ENCODE results near the gene QKI. TPM values are rescaled to one million over a fixed set of nuclear protein-coding genes. Genes with fewer than 3 reads are reported as not detected.

The QKI gene
- total RNA-seq, 1 donor from 2014 or later, result 449 TPM

DNA sequence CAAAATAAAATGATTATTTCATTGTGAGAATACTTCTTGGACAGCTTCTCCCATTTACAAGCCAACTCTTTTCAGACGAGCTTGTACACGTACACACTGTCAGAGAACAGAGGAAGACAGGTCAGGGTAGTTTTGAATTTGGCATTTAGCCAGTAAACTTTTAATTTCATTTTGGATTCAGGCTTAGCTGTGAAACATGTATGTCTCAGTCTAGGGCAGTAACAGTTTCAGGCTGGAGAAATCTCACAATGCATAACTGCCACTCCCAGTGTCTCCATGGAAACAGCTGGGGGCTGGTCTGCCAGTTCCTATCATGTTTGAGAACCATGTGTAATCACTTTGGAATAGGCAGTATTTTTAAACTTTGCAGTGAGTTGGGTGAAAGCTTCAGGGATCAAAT lies 22.0 kb upstream of the QKI start:
- H3K4me3 ChIP-seq, result no peak overlapping the region
- no peaks in the 10 kb centered on the region for H3K27me3 ChIP-seq (ENCODE audit: low read depth)
- no peaks in the 10 kb centered on the region for H3K9me3 ChIP-seq (replicated peaks)
- peak overlapping the region; percentile 55 for H3K27ac ChIP-seq (replicated peaks)
- H3K4me1 ChIP-seq, result peaks cover 55% of the 10 kb centered on the region
- no peak for DNase-seq
- intact Hi-C loops (cut with micrococcal nuclease), result no loop called here
- TF ChIP-seq, protein P1, sequence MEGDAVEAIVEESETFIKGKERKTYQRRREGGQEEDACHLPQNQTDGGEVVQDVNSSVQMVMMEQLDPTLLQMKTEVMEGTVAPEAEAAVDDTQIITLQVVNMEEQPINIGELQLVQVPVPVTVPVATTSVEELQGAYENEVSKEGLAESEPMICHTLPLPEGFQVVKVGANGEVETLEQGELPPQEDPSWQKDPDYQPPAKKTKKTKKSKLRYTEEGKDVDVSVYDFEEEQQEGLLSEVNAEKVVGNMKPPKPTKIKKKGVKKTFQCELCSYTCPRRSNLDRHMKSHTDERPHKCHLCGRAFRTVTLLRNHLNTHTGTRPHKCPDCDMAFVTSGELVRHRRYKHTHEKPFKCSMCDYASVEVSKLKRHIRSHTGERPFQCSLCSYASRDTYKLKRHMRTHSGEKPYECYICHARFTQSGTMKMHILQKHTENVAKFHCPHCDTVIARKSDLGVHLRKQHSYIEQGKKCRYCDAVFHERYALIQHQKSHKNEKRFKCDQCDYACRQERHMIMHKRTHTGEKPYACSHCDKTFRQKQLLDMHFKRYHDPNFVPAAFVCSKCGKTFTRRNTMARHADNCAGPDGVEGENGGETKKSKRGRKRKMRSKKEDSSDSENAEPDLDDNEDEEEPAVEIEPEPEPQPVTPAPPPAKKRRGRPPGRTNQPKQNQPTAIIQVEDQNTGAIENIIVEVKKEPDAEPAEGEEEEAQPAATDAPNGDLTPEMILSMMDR (IDR thresholded peaks at IDR 0.05; ENCODE audit: borderline replicate concordance), result no peak
- H3K36me3 ChIP-seq, result no peaks in the 10 kb centered on the region

DNA sequence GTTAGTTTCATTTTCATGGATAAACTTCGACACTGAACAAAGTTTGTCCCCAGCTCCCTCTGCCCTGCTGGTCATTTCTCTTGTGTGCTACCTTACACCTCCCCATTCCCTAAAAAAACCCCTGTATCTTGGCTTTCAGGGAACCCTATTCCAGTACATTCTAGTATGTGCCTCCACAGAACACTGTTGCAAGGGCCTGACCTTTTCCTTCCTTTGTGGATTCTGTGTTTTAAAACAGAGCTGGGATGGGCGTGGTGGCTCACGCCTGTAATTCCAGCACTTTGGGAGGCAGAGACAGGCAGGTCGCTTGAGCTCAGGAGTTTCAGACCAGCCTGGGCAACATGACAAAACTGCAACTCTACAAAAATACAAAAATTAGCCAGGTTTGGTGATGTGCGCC lies 20.6 kb upstream of the QKI start:
- DNase-seq, result no peak
- intact Hi-C loops (cut with micrococcal nuclease), result no loop called here
- H3K27ac ChIP-seq (replicated peaks), result peak overlapping the region; percentile 58

DNA sequence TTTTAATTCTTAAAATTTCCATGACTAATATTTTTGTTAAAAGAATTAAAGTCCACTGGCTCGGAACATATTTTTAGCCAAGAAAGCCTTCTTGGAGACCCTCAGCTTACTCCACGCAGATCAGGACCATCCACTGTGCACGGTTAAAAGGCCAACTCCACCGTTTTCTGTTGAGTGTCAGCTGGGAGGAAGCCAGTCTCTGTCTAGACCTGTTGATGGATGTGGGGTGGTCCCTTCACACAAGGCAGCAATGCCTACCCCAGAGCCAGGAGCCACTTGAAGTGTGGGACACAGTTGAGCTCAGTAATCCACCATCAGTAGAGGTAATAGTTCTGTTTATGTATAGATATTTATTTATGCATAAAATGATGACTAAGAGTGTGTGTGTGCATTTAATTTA lies 19.9 kb upstream of the QKI start:
- Histone ChIP-seq H3K4me1 (peaks cover 56% of the 10 kb centered on the region), H3K36me3 (no peaks in the 10 kb centered on the region), H3K27ac (replicated peaks) (peak overlapping the region; percentile 58), H3K4me3 (no peak overlapping the region), H3K9me3 (replicated peaks) (no peaks in the 10 kb centered on the region), H3K27me3 (ENCODE audit: low read depth) (no peaks in the 10 kb centered on the region)
- intact Hi-C loops (cut with micrococcal nuclease), result no loop called here
- TF ChIP-seq, protein P1 (IDR thresholded peaks at IDR 0.05; ENCODE audit: borderline replicate concordance), result no peak
- no peak for DNase-seq

More for the DNA sequence above, 20.6 kb upstream of the QKI start:
- peaks cover 56% of the 10 kb centered on the region for H3K4me1 ChIP-seq
- H3K27me3 ChIP-seq (ENCODE audit: low read depth), result no peaks in the 10 kb centered on the region
- no peaks in the 10 kb centered on the region for H3K36me3 ChIP-seq
- TF ChIP-seq, protein P1 (IDR thresholded peaks at IDR 0.05; ENCODE audit: borderline replicate concordance), result no peak
- no peaks in the 10 kb centered on the region for H3K9me3 ChIP-seq (replicated peaks)
- H3K4me3 ChIP-seq, result no peak overlapping the region

DNA sequence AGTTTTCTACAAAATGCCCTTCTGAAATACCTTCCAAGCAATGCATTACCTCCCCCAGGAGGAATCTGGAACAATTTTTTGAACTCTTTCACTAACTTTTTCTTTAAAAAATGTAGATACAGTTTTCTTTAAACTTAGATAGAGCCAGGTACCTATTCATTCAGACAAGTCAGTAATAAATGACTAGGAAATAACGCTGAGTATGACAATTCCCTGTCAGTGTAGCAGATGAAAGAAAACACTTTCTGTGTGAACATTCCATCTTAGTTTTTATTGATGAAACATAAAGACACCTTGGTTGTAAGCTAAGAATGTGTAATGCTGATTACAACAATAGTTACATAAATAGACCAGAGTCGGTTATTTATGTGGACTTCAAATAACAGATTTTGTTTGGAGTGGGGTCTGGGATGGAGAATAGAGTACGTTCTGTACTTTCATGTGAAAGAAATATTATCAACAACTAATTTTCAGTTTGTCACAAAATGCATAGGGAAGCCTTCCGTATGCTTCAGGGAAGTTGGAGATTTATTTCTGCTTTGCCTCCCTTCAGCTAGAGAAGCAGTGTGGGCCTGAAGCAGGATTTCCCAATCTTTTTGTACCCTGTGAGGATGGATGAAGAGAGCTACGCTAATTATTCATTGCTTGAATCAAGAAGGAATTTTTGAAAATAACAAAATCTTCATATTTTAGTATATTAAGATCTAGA lies 19.2 kb upstream of the QKI start:
- TF ChIP-seq, protein P1 (IDR thresholded peaks at IDR 0.05; ENCODE audit: borderline replicate concordance), result no peak
- Histone ChIP-seq H3K27me3 (ENCODE audit: low read depth) (no peaks in the 10 kb centered on the region), H3K27ac (replicated peaks) (peak overlapping the region; percentile 26), H3K4me1 (peaks cover 56% of the 10 kb centered on the region), H3K9me3 (replicated peaks) (no peaks in the 10 kb centered on the region), H3K4me3 (no peak overlapping the region), H3K36me3 (no peaks in the 10 kb centered on the region)
- DNase-seq, result no peak
- intact Hi-C loops (cut with micrococcal nuclease), result no loop called here

DNA sequence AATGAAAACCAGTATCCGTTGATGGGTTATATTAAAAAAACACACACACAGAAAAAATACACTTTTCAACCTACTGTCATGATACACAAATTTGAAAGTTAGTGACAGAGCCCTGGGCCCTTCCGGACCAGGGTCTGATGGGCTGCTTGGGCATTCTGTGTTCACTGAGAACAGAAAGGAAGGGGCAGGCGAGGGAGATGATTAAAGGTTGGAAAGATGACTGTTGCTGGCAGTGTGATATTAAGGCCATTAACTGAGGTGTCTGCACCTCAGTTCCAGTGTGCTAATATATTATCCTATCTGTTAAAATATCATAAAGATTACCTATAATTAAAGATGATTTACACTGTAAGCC lies 18.7 kb upstream of the QKI start:
- DNase-seq, result no peak
- no peaks in the 10 kb centered on the region for H3K27me3 ChIP-seq (ENCODE audit: low read depth)
- peaks cover 56% of the 10 kb centered on the region for H3K4me1 ChIP-seq
- H3K4me3 ChIP-seq, result no peak overlapping the region
- H3K9me3 ChIP-seq (replicated peaks), result no peaks in the 10 kb centered on the region
- TF ChIP-seq, protein P1 (IDR thresholded peaks at IDR 0.05; ENCODE audit: borderline replicate concordance), result no peak
- H3K36me3 ChIP-seq, result no peaks in the 10 kb centered on the region
- intact Hi-C loops (cut with micrococcal nuclease), result no loop called here
- H3K27ac ChIP-seq (replicated peaks), result peak overlapping the region; percentile 59

Measured in left ventricle myocardium inferior (tissue), 1 donor.